Panc1 (cell line): ENCODE data around the gene PSMB11.

Experiments
- CTCF ChIP-seq: fragments of 450-650 bp; IDR thresholded peaks from 2 replicates; pipeline ENCODE4 v1.5.1; 2017; ENCODE audit warnings: mild to moderate bottlenecking
- POLR2AphosphoS5 ChIP-seq: IDR thresholded peaks from 2 replicates; pipeline ENCODE4 v1.6.1; 2012; ENCODE audit warnings: mild to moderate bottlenecking, low read depth, low read length, moderate library complexity
- REST ChIP-seq, 2 experiments: IDR thresholded peaks; 2 replicates each; pipeline ENCODE4 v1.6.1; 2011 to 2012; ENCODE audit warnings: low read depth in 2 of 2, control low read depth in 1 of 2, low read length in 1 of 2, mild to moderate bottlenecking in 1 of 2, moderate library complexity in 1 of 2; ENCODE audit not compliant: insufficient read depth in 1 of 2

DNA sequence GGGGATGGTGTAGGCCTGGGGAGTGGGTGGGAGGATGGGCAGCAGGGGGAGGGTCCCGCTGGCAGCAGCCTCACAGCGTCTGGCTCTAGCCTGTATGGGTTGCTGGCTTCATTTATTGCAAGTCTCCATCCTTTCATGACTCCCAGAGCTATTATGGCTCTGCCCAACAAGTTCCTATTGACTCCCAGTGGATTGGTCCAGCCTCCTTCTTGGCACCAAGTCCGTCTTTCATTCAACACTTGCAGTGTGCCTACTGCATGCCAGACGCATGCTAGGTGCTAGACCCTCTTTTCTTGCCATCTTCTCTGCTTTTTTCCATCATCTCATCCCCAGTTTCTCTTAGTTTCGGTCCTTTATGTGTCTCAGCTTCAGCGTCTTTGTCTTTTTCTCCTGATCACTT lies 1.1 kb downstream of the PSMB11 start:
- no peak for TF ChIP-seq CTCF
- no peak for TF ChIP-seq REST (IDR thresholded peaks at IDR 0.05; ENCODE audit: insufficient read depth in 1 of 2, low read depth in 2 of 2, low read length in 1 of 2)
- no peak for TF ChIP-seq POLR2AphosphoS5
